WTC11 (cell line): ENCODE results near the gene OSM.

Experiments used
- CTCF ChIP-seq: fragments of 200-600 bp; IDR thresholded peaks from 2 replicates; pipeline ENCODE4 v1.8.0; 2022; ENCODE audit warnings: antibody characterized with exemption
- FOXP1 ChIP-seq: sonication (generic); formaldehyde crosslinking; IDR thresholded peaks from 2 replicates; pipeline ENCODE4 v1.8.0; 2022; ENCODE audit warnings: missing genetic modification reagents, mild to moderate bottlenecking, moderate library complexity, borderline replicate concordance
- NR2C2 ChIP-seq: sonication (generic); formaldehyde crosslinking; IDR thresholded peaks from 2 replicates; pipeline ENCODE4 v1.8.0; 2022; ENCODE audit warnings: mild to moderate bottlenecking, missing genetic modification reagents

- TF ChIP-seq NR2C2 (CRISPR knock-in tag) (no peak), CTCF (no peak), FOXP1 (CRISPR knock-in tag) (no peak)
Measured at GRCh38 chr22:30280505-30280904, 13.9 kb upstream of the OSM start.
